ENCODE data around the gene THEM5.

DNA sequence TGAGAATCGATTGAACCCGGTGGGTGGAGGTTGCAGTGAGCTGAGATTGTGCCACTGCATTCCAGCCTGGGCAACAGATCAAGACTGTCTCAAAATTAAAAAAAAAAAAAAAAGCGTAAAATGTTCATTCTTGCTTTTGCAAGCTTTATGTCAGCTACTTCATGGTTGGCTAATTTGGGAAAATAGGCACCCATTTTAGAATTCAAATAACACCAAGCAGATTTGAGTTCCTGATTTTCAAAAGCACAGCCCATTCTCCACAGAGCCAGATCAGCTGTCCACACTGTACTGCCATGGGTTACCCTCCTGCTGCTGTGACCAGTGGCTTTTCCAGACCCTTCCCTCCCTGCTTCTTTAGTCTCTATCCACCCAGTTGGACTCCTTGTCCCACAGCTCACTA, 4.4 kb downstream of the THEM5 start:
- TF ChIP-seq, protein P1, sequence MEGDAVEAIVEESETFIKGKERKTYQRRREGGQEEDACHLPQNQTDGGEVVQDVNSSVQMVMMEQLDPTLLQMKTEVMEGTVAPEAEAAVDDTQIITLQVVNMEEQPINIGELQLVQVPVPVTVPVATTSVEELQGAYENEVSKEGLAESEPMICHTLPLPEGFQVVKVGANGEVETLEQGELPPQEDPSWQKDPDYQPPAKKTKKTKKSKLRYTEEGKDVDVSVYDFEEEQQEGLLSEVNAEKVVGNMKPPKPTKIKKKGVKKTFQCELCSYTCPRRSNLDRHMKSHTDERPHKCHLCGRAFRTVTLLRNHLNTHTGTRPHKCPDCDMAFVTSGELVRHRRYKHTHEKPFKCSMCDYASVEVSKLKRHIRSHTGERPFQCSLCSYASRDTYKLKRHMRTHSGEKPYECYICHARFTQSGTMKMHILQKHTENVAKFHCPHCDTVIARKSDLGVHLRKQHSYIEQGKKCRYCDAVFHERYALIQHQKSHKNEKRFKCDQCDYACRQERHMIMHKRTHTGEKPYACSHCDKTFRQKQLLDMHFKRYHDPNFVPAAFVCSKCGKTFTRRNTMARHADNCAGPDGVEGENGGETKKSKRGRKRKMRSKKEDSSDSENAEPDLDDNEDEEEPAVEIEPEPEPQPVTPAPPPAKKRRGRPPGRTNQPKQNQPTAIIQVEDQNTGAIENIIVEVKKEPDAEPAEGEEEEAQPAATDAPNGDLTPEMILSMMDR (IDR thresholded peaks at IDR 0.05 in 2 of 3, conservative IDR thresholded peaks at IDR 0.05 in 1 of 3; ENCODE audit: borderline replicate concordance in 1 of 3, insufficient read depth in 1 of 3, low read depth in 2 of 3, low read length in 2 of 3): no peak
- TF ChIP-seq RAD21 (IDR thresholded peaks at IDR 0.05; ENCODE audit: low read depth) (no peak), POLR2A (IDR thresholded peaks at IDR 0.05; ENCODE audit: borderline replicate concordance, extremely low read depth, insufficient read depth, insufficient read length) (no peak), SIN3A (IDR thresholded peaks at IDR 0.05; ENCODE audit: low read depth) (no peak), YY1 (IDR thresholded peaks at IDR 0.05; ENCODE audit: extremely low read depth, insufficient replicate concordance, low read depth, low read length) (no peak), EZH2 (IDR thresholded peaks at IDR 0.05) (no peak), EZH2phosphoT487 (IDR thresholded peaks at IDR 0.05; ENCODE audit: borderline replicate concordance) (no peak)
